ENCODE data around the gene CAPNS1.

CAPNS1 gene

DNA sequence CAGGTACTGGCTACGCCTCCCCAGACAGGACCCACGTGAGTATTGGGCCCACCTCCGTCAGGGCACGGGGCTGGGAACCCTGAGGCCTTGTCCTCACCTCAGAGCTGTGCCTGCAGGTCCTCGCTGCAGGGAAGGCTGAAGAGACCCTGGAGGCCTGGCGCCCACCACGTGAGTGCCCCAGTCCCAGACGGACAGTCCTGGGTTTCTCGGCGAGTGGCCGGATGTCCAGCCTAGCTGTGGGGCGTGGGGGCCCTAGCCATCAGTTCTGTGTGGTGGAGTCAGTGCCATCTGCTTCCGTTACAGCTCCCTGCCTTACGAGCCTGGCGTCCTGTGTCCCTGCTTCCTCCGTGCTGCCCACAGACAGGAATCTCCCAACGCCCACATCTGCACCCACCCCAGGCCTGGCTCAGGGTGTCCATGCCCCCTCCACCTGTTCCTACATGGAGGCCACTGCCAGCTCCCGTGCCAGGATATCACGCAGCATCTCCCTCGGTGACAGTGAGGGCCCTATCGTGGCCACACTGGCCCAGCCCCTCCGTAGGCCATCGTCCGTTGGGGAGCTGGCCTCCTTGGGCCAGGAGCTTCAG, 36.7 kb upstream of the CAPNS1 start:
- Histone ChIP-seq H3K4me1 (ENCODE audit: control insufficient read depth, insufficient read depth, low read length) (peaks cover 2% of the 10 kb centered on the region; the same call in 1 of the 2 replicates), H3K27ac (ENCODE audit: low read length) (no peak overlapping the region), H3K4me3 (ENCODE audit: low read length) (no peak overlapping the region), H3K9me3 (ENCODE audit: control insufficient read depth, insufficient read depth, low read length) (no peaks in the 10 kb centered on the region), H3K27me3 (ENCODE audit: control insufficient read depth, insufficient read depth, low read length) (no peaks in the 10 kb centered on the region), H3K36me3 (ENCODE audit: control insufficient read depth, insufficient read depth, low read length) (peaks cover 59% of the 10 kb centered on the region)
- no peak for DNase-seq (ENCODE audit: low read depth, low spot score)
- no CpG with 5 or more reads among the region's 24 CpGs for WGBS (ENCODE audit: insufficient coverage, insufficient read length)

DNA sequence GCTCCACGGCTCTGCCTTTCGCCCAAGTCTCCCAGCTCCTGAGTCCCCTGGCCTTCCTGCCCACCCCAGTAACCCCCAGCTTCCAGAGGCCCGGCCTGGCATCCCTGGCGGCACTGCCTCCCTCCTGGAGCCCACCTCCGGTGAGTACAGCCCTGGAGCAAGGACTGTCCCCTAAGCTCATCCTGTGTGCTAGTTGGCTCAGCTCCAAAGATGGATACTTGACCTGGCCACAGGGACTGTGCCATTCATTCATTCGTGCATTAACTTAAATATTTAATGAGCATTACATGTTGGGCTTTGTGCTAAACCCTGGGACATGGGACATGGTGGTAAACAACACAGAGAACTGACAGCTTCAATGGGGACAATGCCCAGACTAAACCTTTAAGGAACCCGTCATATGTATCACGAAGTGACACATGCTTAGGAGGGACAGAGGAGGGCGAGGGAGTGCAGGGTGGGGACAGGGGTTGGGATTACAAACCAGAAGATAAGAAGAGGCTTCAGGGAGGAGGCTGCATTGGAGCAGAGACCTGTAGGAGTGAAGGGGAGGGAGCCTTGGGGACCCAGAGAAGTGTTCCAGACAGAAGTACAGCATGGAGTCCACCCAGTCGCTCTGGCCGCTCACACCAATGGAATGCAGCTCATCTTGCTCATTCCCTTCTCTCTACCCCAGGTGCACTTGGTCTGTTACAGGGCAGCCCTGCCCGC, 35.9 kb upstream of the CAPNS1 start:
- no peak overlapping the region for H3K4me3 ChIP-seq (ENCODE audit: low read length)
- WGBS (ENCODE audit: insufficient coverage, insufficient read length): no CpG with 5 or more reads among the region's 12 CpGs
- peaks cover 2% of the 10 kb centered on the region; the same call in 1 of the 2 replicates for H3K4me1 ChIP-seq (ENCODE audit: control insufficient read depth, insufficient read depth, low read length)
- no peak overlapping the region for H3K27ac ChIP-seq (ENCODE audit: low read length)
- no peaks in the 10 kb centered on the region for H3K27me3 ChIP-seq (ENCODE audit: control insufficient read depth, insufficient read depth, low read length)
- no peak for DNase-seq (ENCODE audit: low read depth, low spot score)
- no peaks in the 10 kb centered on the region for H3K9me3 ChIP-seq (ENCODE audit: control insufficient read depth, insufficient read depth, low read length)
- H3K36me3 ChIP-seq (ENCODE audit: control insufficient read depth, insufficient read depth, low read length): peaks cover 59% of the 10 kb centered on the region

DNA sequence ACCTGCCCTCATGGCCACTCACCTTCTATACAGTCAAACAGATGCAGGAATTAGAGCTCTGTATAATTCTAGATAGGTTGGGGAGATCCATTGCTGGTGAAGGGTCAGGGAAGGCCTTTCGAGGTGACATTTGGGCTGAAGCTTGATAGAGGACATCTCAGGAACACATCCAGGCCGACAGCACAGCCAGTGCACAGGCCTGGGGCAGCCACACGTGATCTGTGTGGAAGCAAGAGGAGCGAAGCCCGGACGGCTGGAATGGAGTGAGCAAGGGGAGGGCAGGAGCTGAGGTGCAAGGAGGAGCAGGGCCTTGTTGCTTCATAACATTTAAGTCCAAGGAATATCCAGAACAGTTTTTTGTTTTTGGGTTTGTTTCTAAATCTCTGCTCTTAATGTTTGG, 33.4 kb upstream of the CAPNS1 start:
- peaks cover 39% of the 10 kb centered on the region for H3K36me3 ChIP-seq (ENCODE audit: control insufficient read depth, insufficient read depth, low read length)
- no CpG with 5 or more reads among the region's 6 CpGs for WGBS (ENCODE audit: insufficient coverage, insufficient read length)
- DNase-seq (ENCODE audit: low read depth, low spot score): no peak

DNA sequence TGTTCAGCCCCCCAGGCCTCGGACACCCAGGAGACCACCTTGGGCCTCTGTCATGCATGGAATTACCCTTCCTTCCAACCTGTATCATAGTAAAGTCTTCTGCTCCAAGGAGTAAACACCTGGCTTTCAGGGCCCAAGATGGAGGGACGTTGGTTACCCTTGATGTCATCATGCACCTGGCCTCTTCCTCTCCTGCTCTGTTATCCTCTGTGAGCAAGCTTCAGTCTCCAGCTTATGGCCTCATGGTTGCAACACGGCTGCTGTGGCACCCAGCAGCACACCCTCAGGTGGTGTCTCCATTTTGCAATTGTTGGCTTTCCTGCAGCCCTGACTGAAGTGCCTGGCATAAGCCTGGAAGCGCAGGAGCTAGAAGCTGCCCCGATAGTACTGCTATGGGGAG, 32.9 kb upstream of the CAPNS1 start:
- H3K4me1 ChIP-seq (ENCODE audit: control insufficient read depth, insufficient read depth, low read length): peaks cover 7% of the 10 kb centered on the region; the same call in 1 of the 2 replicates
- WGBS (ENCODE audit: insufficient coverage, insufficient read length): no CpG with 5 or more reads among the region's 5 CpGs
- H3K9me3 ChIP-seq (ENCODE audit: control insufficient read depth, insufficient read depth, low read length): no peaks in the 10 kb centered on the region
- no peak for DNase-seq (ENCODE audit: low read depth, low spot score)
- H3K36me3 ChIP-seq (ENCODE audit: control insufficient read depth, insufficient read depth, low read length): peaks cover 34% of the 10 kb centered on the region
- no peak overlapping the region for H3K4me3 ChIP-seq (ENCODE audit: low read length)
- H3K27me3 ChIP-seq (ENCODE audit: control insufficient read depth, insufficient read depth, low read length): no peaks in the 10 kb centered on the region
- H3K27ac ChIP-seq (ENCODE audit: low read length): no peak overlapping the region

More for the DNA sequence above, 33.4 kb upstream of the CAPNS1 start:
- no peaks in the 10 kb centered on the region for H3K27me3 ChIP-seq (ENCODE audit: control insufficient read depth, insufficient read depth, low read length)
- H3K9me3 ChIP-seq (ENCODE audit: control insufficient read depth, insufficient read depth, low read length): no peaks in the 10 kb centered on the region
- peaks cover 7% of the 10 kb centered on the region; the same call in 1 of the 2 replicates for H3K4me1 ChIP-seq (ENCODE audit: control insufficient read depth, insufficient read depth, low read length)
- H3K4me3 ChIP-seq (ENCODE audit: low read length): no peak overlapping the region
- no peak overlapping the region for H3K27ac ChIP-seq (ENCODE audit: low read length)

DNA sequence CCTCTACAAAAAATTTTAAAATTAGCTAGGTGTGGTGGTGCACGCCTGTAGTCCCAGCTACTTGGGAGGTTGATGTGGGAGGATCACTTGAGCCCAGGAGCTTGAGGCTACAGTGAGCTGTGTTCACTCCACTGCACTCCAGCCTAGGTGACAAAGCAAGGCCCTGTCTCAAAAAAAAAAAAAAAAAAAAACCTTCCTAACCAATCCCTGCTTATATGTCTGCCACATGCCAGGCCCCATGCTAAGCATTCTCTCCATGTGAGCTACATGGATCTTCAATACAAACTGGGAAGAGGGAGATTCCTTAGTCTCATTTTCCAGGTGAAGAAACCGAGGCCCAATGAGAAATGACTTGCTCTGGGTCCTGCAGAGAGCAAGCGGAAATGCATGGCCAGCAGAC, 31.2 kb upstream of the CAPNS1 start:
- H3K4me1 ChIP-seq (ENCODE audit: control insufficient read depth, insufficient read depth, low read length): peaks cover 9% of the 10 kb centered on the region
- DNase-seq (ENCODE audit: low read depth, low spot score): no peak
- no peaks in the 10 kb centered on the region for H3K9me3 ChIP-seq (ENCODE audit: control insufficient read depth, insufficient read depth, low read length)
- WGBS (ENCODE audit: insufficient coverage, insufficient read length): no CpG with 5 or more reads among the region's 3 CpGs
- H3K4me3 ChIP-seq (ENCODE audit: low read length): no peak overlapping the region
- peaks cover 26% of the 10 kb centered on the region for H3K36me3 ChIP-seq (ENCODE audit: control insufficient read depth, insufficient read depth, low read length)
- H3K27me3 ChIP-seq (ENCODE audit: control insufficient read depth, insufficient read depth, low read length): no peaks in the 10 kb centered on the region
- no peak overlapping the region for H3K27ac ChIP-seq (ENCODE audit: low read length)

DNA sequence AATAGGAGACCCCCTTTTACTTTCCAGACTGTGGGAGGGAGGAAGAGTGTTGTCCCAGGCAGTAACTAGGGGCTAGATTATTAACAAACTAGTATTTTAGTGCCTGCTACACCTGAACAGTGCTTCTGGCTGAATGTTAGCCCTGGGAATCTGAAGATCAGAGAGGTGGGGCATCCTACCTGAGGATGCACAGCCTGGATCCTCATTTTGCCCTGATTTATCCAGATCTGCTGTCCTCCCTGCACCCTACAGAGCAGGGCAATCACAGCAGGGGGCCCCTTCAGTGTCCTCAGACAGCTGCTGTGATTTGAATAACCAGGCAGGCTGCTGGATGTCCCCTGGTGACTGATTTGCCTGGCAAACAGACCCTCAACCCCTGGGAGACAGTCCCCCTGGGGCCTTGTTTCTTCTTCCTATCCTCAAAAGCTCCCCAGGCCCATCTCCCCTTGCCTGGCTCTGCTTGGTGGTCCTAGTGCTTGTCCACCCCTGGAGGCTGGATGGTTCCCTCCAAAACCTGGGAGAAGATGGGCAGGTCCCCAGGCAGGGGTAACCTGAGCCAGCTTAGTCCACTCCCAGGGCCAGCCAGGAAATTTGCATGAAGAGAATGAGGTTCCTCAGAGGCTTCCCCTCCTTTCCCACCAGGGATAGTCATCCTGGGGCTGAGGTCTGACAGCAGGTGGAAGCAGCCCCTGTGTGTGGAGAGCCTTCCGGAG, 29.2 kb upstream of the CAPNS1 start, which contains the start of gene OVOL3:
Gene OVOL3, plus strand, starts transcription at position 657 of the 713 bp plus-strand sequence. CDS start 60 bp downstream, outside the sequence.
- DNase-seq (ENCODE audit: low read depth, low spot score): no peak
- WGBS (ENCODE audit: insufficient coverage, insufficient read length): no CpG with 5 or more reads among the region's 1 CpG
- Histone ChIP-seq H3K4me3 (ENCODE audit: low read length) (no peak within 1 kb of the TSS), H3K9me3 (ENCODE audit: control insufficient read depth, insufficient read depth, low read length) (no peaks in the 10 kb centered on the region), H3K36me3 (ENCODE audit: control insufficient read depth, insufficient read depth, low read length) (peaks cover 11% of the 10 kb centered on the region; the same call in 1 of the 2 replicates), H3K4me1 (ENCODE audit: control insufficient read depth, insufficient read depth, low read length) (peaks cover 9% of the 10 kb centered on the region), H3K27me3 (ENCODE audit: control insufficient read depth, insufficient read depth, low read length) (no peaks in the 10 kb centered on the region), H3K27ac (ENCODE audit: low read length) (no peak within 1 kb of the TSS)

DNA sequence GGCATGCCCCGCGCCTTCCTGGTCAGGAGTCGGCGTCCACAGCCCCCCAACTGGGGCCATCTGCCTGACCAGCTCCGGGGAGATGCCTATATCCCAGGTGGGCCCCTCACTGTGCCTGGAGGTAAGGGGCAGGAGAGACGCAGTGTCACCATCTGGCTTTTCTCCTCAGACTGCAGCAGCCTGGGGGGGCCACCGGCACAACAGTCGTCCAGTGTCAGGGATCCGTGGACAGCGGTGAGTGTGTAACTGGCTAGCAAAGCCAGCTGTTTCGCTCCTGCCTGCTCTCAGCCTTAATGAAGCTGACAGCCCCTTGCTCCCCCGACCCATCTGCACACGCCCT, 28.7 kb upstream of the CAPNS1 start:
- WGBS (ENCODE audit: insufficient coverage, insufficient read length): no CpG with 5 or more reads among the region's 13 CpGs
- no peak overlapping the region for H3K27ac ChIP-seq (ENCODE audit: low read length)
- H3K36me3 ChIP-seq (ENCODE audit: control insufficient read depth, insufficient read depth, low read length): peaks cover 11% of the 10 kb centered on the region; the same call in 1 of the 2 replicates
- H3K27me3 ChIP-seq (ENCODE audit: control insufficient read depth, insufficient read depth, low read length): no peaks in the 10 kb centered on the region
- no peak for DNase-seq (ENCODE audit: low read depth, low spot score)
- H3K4me3 ChIP-seq (ENCODE audit: low read length): no peak overlapping the region
- H3K4me1 ChIP-seq (ENCODE audit: control insufficient read depth, insufficient read depth, low read length): peaks cover 10% of the 10 kb centered on the region
- H3K9me3 ChIP-seq (ENCODE audit: control insufficient read depth, insufficient read depth, low read length): no peaks in the 10 kb centered on the region

DNA sequence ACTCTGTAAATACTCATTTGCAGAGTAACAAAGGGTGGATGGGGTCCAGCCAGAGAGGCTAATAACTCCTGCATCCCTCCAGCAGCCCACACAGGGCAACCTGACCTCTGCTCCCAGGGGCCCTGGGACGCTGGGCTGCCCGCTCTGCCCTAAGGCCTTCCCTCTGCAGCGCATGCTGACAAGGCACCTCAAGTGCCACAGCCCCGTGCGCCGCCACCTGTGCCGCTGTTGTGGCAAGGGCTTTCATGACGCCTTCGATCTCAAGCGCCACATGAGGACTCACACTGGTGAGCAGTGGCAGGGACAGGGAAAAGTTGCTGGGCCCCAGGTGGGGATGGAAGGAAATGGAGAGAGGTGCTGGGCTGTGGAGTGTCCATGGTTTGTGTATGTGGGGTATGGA, 27.2 kb upstream of the CAPNS1 start:
- no peak for DNase-seq (ENCODE audit: low read depth, low spot score)
- no peaks in the 10 kb centered on the region for H3K9me3 ChIP-seq (ENCODE audit: control insufficient read depth, insufficient read depth, low read length)
- no CpG with 5 or more reads among the region's 10 CpGs for WGBS (ENCODE audit: insufficient coverage, insufficient read length)
- no peaks in the 10 kb centered on the region for H3K27me3 ChIP-seq (ENCODE audit: control insufficient read depth, insufficient read depth, low read length)
- no peak overlapping the region for H3K4me3 ChIP-seq (ENCODE audit: low read length)
- H3K4me1 ChIP-seq (ENCODE audit: control insufficient read depth, insufficient read depth, low read length): peaks cover 10% of the 10 kb centered on the region
- H3K27ac ChIP-seq (ENCODE audit: low read length): no peak overlapping the region
- peaks cover 8% of the 10 kb centered on the region; the same call in 1 of the 2 replicates for H3K36me3 ChIP-seq (ENCODE audit: control insufficient read depth, insufficient read depth, low read length)

DNA sequence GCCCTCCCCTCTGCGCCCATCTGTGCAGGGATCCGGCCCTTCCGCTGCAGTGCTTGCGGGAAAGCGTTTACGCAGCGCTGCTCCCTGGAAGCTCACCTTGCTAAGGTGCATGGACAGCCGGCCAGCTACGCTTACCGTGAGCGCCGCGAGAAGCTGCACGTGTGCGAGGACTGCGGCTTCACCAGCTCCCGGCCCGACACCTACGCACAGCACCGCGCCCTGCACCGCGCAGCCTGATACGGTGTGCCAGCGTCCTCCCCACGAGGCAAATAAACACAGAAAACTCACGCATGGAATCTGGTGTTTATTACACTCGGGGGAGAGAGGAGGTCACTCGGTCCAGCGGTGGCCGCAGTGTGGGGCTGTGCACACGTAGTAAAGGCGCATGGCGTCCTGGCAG, 26.4 kb upstream of the CAPNS1 start:
- no peak overlapping the region for H3K27ac ChIP-seq (ENCODE audit: low read length)
- no peak for DNase-seq (ENCODE audit: low read depth, low spot score)
- H3K4me1 ChIP-seq (ENCODE audit: control insufficient read depth, insufficient read depth, low read length): peaks cover 8% of the 10 kb centered on the region
- H3K4me3 ChIP-seq (ENCODE audit: low read length): no peak overlapping the region
- no peaks in the 10 kb centered on the region for H3K27me3 ChIP-seq (ENCODE audit: control insufficient read depth, insufficient read depth, low read length)
- peaks cover 8% of the 10 kb centered on the region; the same call in 1 of the 2 replicates for H3K36me3 ChIP-seq (ENCODE audit: control insufficient read depth, insufficient read depth, low read length)
- no peaks in the 10 kb centered on the region for H3K9me3 ChIP-seq (ENCODE audit: control insufficient read depth, insufficient read depth, low read length)
- WGBS (ENCODE audit: insufficient coverage, insufficient read length): no CpG with 5 or more reads among the region's 34 CpGs

DNA sequence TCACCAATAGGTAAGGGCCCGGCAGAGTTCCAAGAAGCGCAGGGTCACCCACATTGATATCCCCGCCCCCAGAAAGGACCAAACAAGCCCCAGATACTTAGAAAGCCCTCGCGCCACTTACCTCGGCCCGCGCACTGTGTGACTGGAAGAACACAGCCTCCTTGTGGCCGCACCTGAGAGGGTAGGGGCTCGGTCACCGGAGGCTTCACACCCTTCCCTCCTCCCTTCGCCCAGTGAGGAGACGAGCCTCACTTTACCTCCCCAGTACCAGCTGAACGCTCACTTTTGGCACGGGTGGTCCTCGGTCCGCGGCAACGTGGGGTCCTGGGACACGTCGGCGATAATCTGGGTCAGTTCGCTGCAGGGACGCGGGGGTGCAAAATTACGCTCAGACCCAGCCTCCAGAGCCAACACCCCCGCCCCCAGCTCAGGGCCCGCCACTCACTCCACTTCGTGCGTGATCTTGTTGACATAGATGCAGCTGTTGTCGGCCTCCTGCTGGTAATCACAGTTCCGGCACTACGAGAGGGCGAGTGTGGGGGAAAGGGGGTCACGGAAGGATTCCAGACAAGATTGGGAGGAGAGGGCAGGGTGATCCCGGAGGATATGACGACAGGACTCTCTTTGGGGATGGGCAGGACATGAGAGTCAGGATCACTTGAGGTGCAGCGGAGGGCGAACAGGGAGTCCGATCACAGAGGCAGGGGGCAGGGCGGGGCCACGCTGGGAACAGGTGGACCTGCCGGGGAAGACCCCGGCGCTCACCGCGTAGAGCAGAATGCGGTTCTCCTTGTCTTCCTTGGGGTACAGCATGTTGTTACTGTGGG, 25.8 kb upstream of the CAPNS1 start:
- no peaks in the 10 kb centered on the region for H3K9me3 ChIP-seq (ENCODE audit: control insufficient read depth, insufficient read depth, low read length)
- peaks cover 8% of the 10 kb centered on the region for H3K4me1 ChIP-seq (ENCODE audit: control insufficient read depth, insufficient read depth, low read length)
- peaks cover 8% of the 10 kb centered on the region; the same call in 1 of the 2 replicates for H3K36me3 ChIP-seq (ENCODE audit: control insufficient read depth, insufficient read depth, low read length)
- H3K27me3 ChIP-seq (ENCODE audit: control insufficient read depth, insufficient read depth, low read length): no peaks in the 10 kb centered on the region
- H3K4me3 ChIP-seq (ENCODE audit: low read length): peak overlapping the region; percentile 78
- no peak overlapping the region for H3K27ac ChIP-seq (ENCODE audit: low read length)
- no peak for DNase-seq (ENCODE audit: low read depth, low spot score)
- no CpG with 5 or more reads among the region's 48 CpGs for WGBS (ENCODE audit: insufficient coverage, insufficient read length)

Data from iPS DF 6.9 (cell line).